GM18520 (cell line): ENCODE measurements around the gene TRABD.

Experiments
- ATAC-seq: cut with Tn5 transposase; IDR thresholded peaks from one replicate; pipeline ENCODE4 v1.9.1; 2021; ENCODE audit not compliant: unreplicated experiment

The TRABD gene

GRCh38 chr22:50184902-50185374 is 775 bp upstream of the TRABD start:
- ATAC-seq: no peak

GRCh38 chr22:50186181-50186714 is 535 bp downstream of the TRABD start:
- no peak for ATAC-seq

- ATAC-seq: no peak
Observed at GRCh38 chr22:50186761-50187523, 1.2 kb downstream of the TRABD start.

GRCh38 chr22:50188356-50188755 is 2.6 kb downstream of the TRABD start:
- no peak for ATAC-seq

GRCh38 chr22:50189184-50189848 is 3.6 kb downstream of the TRABD start:
- no peak for ATAC-seq

- ATAC-seq: no peak
Observed at GRCh38 chr22:50189849-50190181, 4.1 kb downstream of the TRABD start.

GRCh38 chr22:50190182-50190940 is 4.6 kb downstream of the TRABD start:
- peak; percentile 31 for ATAC-seq

- no peak for ATAC-seq
Observed at GRCh38 chr22:50190941-50191741, 5.4 kb downstream of the TRABD start.

GRCh38 chr22:50192436-50193204 is 6.9 kb downstream of the TRABD start:
- ATAC-seq: no peak

- no peak for ATAC-seq
Observed at GRCh38 chr22:50193621-50194020, 7.9 kb downstream of the TRABD start.

GRCh38 chr22:50194037-50194805 is 8.5 kb downstream of the TRABD start:
- ATAC-seq: no peak

- no peak for ATAC-seq
Observed at GRCh38 chr22:50196256-50196655, 10.5 kb downstream of the TRABD start.

- ATAC-seq: no peak
Observed at GRCh38 chr22:50197000-50197800, 11.5 kb downstream of the TRABD start.

- ATAC-seq: no peak
Observed at GRCh38 chr22:50197856-50198623, 12.3 kb downstream of the TRABD start.

GRCh38 chr22:50198624-50199017 is 12.9 kb downstream of the TRABD start:
- no peak for ATAC-seq

GRCh38 chr22:50199251-50199721 is 13.6 kb downstream of the TRABD start:
- no peak for ATAC-seq

- ATAC-seq: no peak
Observed at GRCh38 chr22:50199829-50200460, 14.2 kb downstream of the TRABD start.
